OCI-LY1 (cell line): ENCODE measurements around the gene SYCN.

Experiments
- H2AFZ ChIP-seq: fragments of 200-600 bp; sonication (generic), shearing (Covaris generic); 2 replicates; pipeline ENCODE4 v1.6.0; 2014; ENCODE audit warnings: antibody characterized with exemption, mild to moderate bottlenecking, low read length
- H3F3A ChIP-seq: fragments of 200-600 bp; sonication (generic), shearing (Covaris generic); 2 replicates; pipeline ENCODE4 v1.6.0; 2014; ENCODE audit warnings: mild to moderate bottlenecking, antibody characterized with exemption, low read length, moderate library complexity; ENCODE audit not compliant: insufficient read depth
- H3K27ac ChIP-seq: fragments of 200-600 bp; sonication (generic); 2 replicates; pipeline ENCODE4 v1.5.1; 2014; ENCODE audit warnings: low read length, mixed run types, mild to moderate bottlenecking, low read depth; ENCODE audit not compliant: poor library complexity, severe bottlenecking
- H3K27me3 ChIP-seq: fragments of 200-600 bp; sonication (generic); 2 replicates; pipeline ENCODE4 v1.6.0; 2014; ENCODE audit warnings: antibody characterized with exemption, mild to moderate bottlenecking, low read length, moderate library complexity; ENCODE audit not compliant: insufficient read depth
- H3K36me3 ChIP-seq: fragments of 200-600 bp; sonication (generic); 2 replicates; pipeline ENCODE4 v1.6.1; 2014; ENCODE audit warnings: mild to moderate bottlenecking, antibody characterized with exemption, low read length, moderate library complexity, mixed read lengths; ENCODE audit not compliant: insufficient read depth
- H3K4me1 ChIP-seq: fragments of 200-600 bp; sonication (generic); 2 replicates; pipeline ENCODE4 v1.5.1; 2014; ENCODE audit warnings: mild to moderate bottlenecking, low read length, moderate library complexity; ENCODE audit not compliant: insufficient read depth, severe bottlenecking
- H3K4me2 ChIP-seq: fragments of 200-600 bp; sonication (generic), shearing (Covaris generic); 2 replicates; pipeline ENCODE4 v1.6.1; 2014; ENCODE audit warnings: low read length
- H3K4me3 ChIP-seq: fragments of 200-600 bp; sonication (generic); 2 replicates; pipeline ENCODE4 v1.5.1; 2014; ENCODE audit warnings: low read length, low read depth, mild to moderate bottlenecking, mixed read lengths; ENCODE audit not compliant: poor library complexity, severe bottlenecking
- H3K79me2 ChIP-seq: fragments of 200-600 bp; shearing (Covaris generic); 2 replicates; pipeline ENCODE4 v1.6.1; 2016; ENCODE audit warnings: mixed run types, low read length, mixed read lengths; ENCODE audit not compliant: insufficient read depth
- H3K9ac ChIP-seq: fragments of 200-600 bp; sonication (generic), shearing (Covaris generic); 2 replicates; pipeline ENCODE4 v1.6.1; 2014; ENCODE audit warnings: mild to moderate bottlenecking, low read length, mixed read lengths
- H3K9me2 ChIP-seq: fragments of 200-600 bp; sonication (generic), shearing (Covaris generic); 2 replicates; pipeline ENCODE4 v1.6.1; 2014; ENCODE audit warnings: low read depth, mild to moderate bottlenecking, low read length, mixed read lengths
- H3K9me3 ChIP-seq: fragments of 200-600 bp; shearing (Covaris generic); 2 replicates; pipeline ENCODE4 v1.6.1; 2014; ENCODE audit warnings: low read length, mixed read lengths
- H4K20me1 ChIP-seq: fragments of 200-600 bp; sonication (generic), shearing (Covaris generic); 2 replicates; pipeline ENCODE4 v1.6.0; 2016; ENCODE audit warnings: mild to moderate bottlenecking, low read length; ENCODE audit not compliant: insufficient read depth
- CTCF ChIP-seq: fragments of 200-600 bp; sonication (generic), shearing (Covaris generic); IDR thresholded peaks from 2 replicates; pipeline ENCODE4 v1.5.1; 2017; ENCODE audit warnings: mild to moderate bottlenecking, antibody characterized with exemption, low read length, moderate library complexity, mixed read lengths
- EZH2 ChIP-seq: fragments of 200-600 bp; sonication (generic), shearing (Covaris generic); IDR thresholded peaks from 2 replicates; pipeline ENCODE4 v1.8.0; 2017; ENCODE audit warnings: borderline replicate concordance, mixed run types, mild to moderate bottlenecking, antibody characterized with exemption, low read length, moderate library complexity, mixed read lengths

SYCN gene

GRCh38 chr19:39183104-39183503 is 21.0 kb downstream of the SYCN start:
- Histone ChIP-seq H3K4me3 (no peak overlapping the region), H3K27ac (no peak overlapping the region), H3F3A (no peaks in the 10 kb centered on the region), H2AFZ (no peak overlapping the region), H3K79me2 (no peaks in the 10 kb centered on the region), H3K4me2 (no peak overlapping the region), H3K4me1 (no peaks in the 10 kb centered on the region), H3K36me3 (no peaks in the 10 kb centered on the region; the same call in 1 of the 2 replicates), H3K9ac (no peak overlapping the region), H3K9me2 (no peaks in the 10 kb centered on the region), H3K27me3 (no peaks in the 10 kb centered on the region), H3K9me3 (no peaks in the 10 kb centered on the region), H4K20me1 (no peaks in the 10 kb centered on the region)
- no peak for TF ChIP-seq EZH2
- TF ChIP-seq CTCF: no peak

GRCh38 chr19:39182174-39182505 is 21.9 kb downstream of the SYCN start:
- Histone ChIP-seq H3K27ac (no peak overlapping the region), H3K27me3 (no peaks in the 10 kb centered on the region), H3K4me3 (no peak overlapping the region), H3K4me2 (no peak overlapping the region), H4K20me1 (no peaks in the 10 kb centered on the region), H3F3A (no peaks in the 10 kb centered on the region), H2AFZ (no peak overlapping the region), H3K36me3 (no peaks in the 10 kb centered on the region; the same call in 1 of the 2 replicates), H3K9ac (no peak overlapping the region), H3K9me2 (no peaks in the 10 kb centered on the region), H3K9me3 (no peaks in the 10 kb centered on the region), H3K79me2 (no peaks in the 10 kb centered on the region), H3K4me1 (no peaks in the 10 kb centered on the region)
- TF ChIP-seq CTCF (no peak), EZH2 (no peak)

GRCh38 chr19:39181500-39182173 is 22.4 kb downstream of the SYCN start:
- H3K9ac ChIP-seq: no peak overlapping the region
- TF ChIP-seq CTCF: no peak
- no peak for TF ChIP-seq EZH2
- H3K4me3 ChIP-seq: no peak overlapping the region
- H3K27ac ChIP-seq: no peak overlapping the region
- H3K27me3 ChIP-seq: no peaks in the 10 kb centered on the region
- H3K79me2 ChIP-seq: no peaks in the 10 kb centered on the region
- no peaks in the 10 kb centered on the region for H3K4me1 ChIP-seq
- no peak overlapping the region for H2AFZ ChIP-seq
- no peaks in the 10 kb centered on the region for H4K20me1 ChIP-seq
- H3K4me2 ChIP-seq: no peak overlapping the region
- no peaks in the 10 kb centered on the region for H3K9me2 ChIP-seq
- no peaks in the 10 kb centered on the region for H3F3A ChIP-seq
- no peaks in the 10 kb centered on the region; the same call in 1 of the 2 replicates for H3K36me3 ChIP-seq
- no peaks in the 10 kb centered on the region for H3K9me3 ChIP-seq
